HG03097 (cell line): ENCODE measurements around the gene PPIB.
"Not testable (repeated sequence)": the region's sequence is repeated elsewhere in the genome, so short reads cannot be mapped to it uniquely, and the experiment has no call there.

ENCODE experiments used
- ATAC-seq: cut with Tn5 transposase; IDR thresholded peaks from one replicate; pipeline ENCODE4 v1.9.1; 2021; ENCODE audit not compliant: unreplicated experiment, low FRiP score

PPIB gene

DNA sequence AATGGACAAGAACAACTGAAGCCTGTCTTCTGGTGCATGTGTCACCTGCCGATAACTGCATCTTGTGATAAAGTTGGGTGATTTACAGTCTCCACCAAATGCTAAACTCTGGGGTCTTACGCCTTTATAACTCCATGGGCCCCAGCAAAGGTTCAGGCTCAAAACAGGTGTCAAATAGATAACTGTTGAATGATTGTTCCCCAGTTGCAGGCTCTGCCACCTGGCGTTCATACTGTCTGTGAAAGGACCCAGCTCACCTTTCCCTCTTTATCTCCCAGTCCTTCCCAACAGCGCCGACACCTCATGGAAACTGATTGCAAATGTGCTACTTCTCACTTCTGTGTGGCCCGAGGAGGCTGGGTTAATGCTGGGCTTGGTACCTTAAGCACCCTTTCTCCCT lies 19.5 kb downstream of the PPIB start:
- no peak for ATAC-seq

DNA sequence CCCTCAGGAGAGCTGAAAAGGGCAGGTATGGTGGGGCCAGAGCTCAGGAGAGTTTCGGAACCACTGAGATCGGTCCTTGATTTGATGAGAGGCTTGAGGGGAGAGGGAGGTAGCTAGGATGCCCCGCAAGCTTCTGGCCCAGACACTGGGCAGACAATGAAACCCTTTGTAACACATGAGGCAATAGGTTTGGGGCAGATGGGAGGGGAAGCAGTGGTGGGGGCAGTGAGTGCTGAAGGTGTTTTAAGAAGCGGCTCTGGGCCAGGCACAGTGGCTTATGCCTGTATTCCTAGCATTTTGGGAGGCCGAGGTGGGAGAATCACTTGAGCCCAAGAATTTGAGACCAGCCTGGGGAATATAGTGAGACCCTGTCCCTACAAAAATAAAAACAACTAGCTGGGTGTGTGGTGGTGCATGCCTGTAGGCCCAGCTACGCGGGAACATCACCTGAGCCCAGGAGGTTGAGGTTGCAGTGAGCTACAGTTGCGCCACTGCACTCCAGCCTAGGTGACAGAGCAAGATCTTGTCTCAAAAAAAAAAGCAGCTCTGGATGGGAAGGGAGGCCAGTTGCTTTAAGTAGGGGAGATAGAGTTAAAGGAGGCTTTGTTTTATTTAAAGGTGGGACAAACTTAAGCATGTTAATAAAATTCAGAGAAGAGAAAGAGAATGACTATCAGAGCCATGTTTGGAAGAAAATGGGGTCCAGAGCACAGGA lies 20.9 kb downstream of the PPIB start:
- no peak for ATAC-seq

DNA sequence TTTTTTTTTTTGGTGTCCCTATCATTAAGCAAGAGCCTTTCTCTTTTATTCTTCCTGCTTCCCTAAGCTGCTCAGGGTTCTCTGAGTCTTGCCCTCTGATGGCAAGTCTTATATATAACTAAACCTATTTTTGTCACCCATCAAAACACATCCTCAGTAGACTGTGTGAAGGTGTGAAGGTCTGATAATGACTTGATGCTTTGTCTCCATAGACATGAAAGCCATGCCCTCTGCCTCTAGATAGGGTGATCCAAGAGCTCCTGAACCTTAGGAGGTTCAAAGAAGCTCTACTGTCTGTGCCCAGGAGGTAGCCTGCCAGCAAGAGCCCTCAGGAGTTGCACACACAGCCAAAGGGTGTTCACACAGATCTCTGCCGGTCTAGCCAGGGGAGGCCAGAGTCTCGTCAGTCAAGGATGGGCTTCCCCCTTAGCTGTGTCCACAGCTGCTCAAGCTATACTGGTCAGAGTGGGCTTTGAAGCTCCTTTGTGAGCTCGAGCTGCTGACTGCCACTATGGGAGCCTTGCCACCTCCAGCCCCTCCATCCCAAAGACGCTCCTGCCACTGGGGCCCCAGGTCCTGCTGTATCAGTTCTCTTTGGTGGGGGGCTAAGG lies 24.4 kb downstream of the PPIB start:
- no peak for ATAC-seq

DNA sequence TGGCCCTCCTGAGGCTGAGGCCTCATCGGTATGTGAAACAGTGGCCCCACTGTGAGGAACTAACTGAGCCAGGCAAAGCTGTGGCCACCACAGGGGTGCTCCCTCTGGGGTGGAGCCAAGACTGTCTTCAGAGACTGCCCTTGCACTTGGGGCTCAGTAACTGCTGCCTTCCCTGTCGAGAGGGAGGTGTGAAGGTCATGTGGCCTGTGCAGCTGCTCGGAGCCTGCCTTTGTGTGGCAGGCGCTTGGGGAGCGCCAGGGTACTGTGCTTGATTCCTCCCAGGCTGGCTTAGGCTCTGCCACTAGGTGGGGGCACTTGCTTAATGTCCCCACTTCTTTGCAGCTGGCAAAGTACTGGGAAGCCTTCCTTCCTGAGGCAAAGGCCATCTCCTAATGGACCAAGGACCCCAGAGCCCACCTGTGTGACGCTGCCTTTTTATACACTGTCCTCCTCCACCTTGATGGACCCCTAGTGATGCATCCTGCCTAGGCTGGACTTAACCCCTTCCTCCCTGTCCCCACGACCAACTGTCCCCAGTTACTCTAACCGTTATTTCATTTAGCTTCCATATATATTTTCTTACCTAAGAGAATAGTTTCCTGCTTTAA lies 25.5 kb downstream of the PPIB start:
- no peak for ATAC-seq

DNA sequence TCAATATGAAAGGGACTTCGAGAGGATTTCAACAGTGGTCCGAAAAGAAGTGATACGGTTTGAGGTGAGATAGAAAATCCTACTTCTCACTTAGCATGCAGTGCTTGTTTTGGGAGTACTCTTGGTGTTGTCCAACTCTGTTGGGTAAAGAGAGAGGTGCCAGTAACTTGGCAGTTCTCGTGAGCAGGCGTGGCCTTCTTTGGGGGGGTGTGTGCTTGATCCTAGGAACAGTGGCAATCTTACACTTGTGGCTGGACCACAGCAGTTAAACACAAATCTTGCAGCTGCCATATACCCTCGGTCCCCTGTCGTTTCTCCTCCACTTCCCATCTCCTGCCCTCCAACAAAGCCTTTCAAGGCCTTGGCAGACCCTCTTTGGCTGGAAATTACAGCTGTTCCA lies 26.5 kb downstream of the PPIB start:
- no peak for ATAC-seq

DNA sequence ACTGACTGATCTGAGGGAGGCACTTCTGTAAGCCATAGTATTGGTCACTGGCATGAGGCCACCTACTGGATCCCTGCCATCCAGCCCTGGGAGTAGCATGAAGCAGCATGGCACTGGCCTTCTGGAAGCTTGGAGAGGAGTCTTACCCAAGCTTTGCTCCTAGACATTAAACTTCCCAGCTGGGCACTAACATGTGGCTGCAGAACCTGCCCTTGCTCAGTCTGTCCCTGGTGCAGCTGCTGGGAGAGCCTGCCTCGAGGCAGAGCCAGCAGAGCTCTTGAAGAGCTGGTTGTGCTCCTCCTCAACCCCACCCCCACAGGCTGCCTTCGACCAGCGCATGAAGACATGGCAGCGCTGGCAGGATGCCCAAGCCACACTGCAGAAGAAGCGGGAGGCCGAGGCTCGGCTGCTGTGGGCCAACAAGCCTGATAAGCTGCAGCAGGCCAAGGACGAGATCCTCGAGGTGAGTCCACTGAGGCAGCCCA lies 28.4 kb downstream of the PPIB start:
- no peak for ATAC-seq

DNA sequence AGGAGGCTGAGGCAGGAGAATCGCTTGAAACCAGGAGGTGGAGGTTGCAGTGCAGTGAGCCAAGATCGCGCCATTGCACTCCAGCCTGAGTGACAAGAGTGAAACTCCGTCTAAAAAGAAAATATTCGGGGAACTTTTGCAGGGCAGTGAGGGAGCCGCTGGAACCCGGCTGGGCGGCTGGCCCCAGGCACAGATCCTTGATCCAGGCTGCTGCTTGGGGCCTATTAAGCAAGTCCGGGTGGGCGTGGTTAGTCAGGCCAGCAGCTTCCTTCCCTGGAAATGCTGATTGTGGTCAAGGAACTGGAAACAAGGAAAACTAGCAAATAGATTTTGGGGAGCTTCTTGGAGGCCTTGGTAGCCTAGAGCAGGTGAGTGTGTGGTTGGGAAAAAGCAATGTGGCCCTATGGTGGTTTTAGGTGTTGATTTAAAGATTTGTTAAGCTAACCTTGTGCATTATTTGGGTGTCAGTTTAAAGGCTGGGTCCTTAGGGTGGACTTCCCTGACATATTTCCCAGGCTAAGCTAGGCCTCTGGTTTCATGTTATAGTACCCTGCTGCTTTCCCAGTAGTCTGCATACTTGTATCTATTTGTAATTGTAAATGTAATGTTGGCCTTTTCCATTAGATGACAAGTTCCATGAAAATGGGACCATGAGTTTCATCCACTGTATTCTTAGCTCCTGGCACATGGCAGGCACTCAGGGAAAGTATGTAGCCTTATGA lies 29.0 kb downstream of the PPIB start:
- no peak for ATAC-seq

DNA sequence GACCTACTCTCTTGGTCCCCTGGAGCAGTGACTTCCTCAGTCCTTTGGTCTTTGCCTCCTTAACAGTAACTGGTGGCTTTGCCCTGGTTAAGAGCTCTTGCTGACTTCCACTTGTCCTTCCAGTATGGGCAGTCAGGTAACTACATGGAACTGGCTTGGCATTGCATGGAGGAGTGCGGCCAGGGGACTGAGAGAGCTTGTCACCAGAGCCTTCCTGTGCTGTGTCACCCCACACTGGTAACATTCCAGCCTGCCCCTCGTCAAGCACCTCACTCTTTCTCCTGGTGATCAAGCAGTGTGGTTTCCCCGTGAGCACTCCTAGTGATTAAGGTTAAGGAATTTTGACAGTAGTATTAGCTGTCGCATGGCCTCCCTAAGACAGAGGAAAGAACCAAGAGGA lies 30.6 kb downstream of the PPIB start:
- ATAC-seq: no peak

DNA sequence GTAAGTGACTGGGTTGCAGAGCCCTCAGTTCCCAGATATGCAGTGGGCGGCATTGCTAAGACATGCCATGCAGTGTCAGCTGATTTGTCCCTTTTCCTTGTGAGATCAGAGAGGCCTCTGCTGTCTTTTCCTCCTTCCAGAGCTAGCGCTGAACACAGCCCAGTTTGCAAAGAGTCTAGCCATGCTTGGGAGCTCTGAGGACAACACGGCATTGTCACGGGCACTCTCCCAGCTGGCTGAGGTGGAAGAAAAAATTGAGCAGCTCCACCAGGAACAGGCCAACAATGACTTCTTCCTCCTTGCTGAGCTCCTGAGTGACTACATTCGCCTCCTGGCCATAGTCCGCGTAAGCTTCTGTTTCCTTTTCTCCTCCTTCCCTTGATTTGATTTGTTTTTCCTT lies 31.3 kb downstream of the PPIB start:
- ATAC-seq: no peak

DNA sequence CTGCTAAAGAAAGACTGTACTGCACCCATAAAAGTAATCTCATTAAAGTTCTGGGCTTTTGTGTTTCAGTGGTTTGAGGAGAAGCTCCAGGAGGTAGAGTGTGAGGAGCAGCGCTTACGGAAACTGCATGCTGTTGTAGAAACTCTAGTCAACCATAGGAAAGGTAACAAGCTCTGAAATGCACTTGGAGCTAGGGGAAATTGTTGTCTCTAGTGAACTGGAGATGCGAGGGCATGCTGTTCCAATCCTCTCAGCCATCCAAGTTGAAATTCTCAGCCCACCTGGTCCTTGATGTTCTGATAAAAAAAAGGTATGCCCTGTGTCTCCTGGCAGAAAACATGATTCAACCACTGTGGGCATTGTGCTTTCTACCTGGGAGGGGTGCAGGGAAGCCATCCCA lies 32.7 kb downstream of the PPIB start:
- ATAC-seq: no peak

DNA sequence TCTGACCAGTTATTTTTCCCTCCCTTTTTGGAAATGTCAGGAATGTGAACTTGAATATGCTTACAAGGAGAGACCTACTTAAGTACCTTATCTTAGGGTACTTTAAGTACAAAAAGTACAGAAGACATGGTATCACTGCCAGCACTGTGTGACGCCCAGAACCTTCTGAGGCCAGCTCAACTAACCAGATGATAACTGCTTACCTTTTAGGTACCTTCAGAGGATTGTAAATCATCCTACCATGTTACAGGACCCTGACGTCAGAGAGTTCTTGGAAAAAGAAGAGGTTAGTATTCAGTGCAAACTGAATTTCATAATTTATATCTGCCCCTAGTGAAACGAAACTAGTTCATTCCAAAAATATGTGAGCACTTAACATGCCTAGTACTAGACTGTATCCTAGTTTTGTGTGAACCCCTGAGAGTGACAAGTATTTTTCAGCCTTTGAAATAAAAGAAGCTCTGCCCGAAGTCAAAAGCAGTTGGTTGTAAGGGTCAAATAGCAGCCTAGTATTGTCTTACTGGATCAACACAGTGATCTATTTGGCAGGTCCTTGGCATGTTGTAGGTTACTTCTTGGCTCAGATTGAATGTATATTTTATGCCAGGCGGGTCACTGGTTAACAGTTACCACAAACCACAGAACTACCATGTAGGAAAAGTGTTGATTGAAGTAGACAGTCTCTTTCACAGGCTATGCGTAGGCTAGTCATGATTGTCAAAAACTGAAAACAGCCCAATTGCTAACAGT lies 35.1 kb downstream of the PPIB start:
- no peak for ATAC-seq

DNA sequence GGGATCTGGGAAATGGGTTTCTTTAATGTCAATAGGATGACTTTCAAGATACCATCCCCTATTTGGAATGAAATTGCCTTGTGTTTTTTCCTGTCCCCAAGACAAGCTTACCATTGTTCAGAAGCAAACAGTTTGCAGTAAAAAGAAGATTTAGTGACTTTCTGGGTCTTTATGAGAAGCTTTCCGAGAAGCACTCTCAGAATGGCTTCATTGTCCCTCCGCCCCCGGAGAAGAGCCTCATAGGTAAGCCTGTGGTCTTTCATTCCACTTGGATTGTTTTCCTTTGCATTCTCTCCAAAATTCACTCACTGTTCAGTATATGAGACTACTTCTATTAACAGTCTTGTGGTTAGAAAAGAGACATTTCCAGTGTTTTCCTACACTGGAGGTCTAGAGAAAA lies 36.8 kb downstream of the PPIB start:
- ATAC-seq: no peak

DNA sequence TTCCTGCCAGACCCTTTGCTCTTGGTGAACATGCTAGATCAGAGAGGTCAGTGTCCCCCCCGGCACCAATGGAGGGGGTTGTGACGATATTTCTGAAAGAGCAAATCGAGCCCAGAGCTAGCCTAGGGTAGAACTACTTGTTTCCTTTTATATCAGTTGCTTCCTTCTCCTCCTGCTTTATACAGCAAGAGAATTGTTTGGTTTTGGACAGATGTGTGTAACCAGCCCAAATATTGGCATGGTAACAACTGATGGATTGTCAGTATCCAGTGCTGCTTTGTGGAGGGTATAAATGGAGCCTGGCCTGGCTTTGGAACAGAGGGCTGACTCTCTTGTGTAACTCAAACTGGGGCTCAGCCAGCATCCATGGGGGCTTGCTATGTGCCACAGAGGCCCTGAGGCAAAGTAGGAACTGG lies 39.9 kb downstream of the PPIB start:
- no peak for ATAC-seq

DNA sequence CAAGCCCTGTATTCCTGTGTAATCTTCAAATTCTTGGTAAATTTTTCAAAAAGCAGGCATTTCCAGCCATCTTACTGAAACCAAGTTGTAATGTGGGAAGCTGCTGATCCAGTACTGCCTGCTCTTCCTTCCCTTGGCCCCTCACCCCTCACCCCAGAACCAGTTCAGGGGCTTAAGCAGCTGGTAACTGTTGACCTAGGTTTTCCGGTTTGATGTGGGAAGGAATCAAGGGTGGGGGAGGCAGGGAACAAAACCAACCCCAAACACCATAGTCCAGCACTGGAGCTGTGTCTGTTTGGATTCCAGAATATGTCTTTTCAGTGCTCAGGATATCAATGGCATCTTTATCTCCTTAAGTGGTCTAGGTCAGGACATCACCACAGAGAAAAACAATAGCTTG lies 40.4 kb downstream of the PPIB start:
- no peak for ATAC-seq

DNA sequence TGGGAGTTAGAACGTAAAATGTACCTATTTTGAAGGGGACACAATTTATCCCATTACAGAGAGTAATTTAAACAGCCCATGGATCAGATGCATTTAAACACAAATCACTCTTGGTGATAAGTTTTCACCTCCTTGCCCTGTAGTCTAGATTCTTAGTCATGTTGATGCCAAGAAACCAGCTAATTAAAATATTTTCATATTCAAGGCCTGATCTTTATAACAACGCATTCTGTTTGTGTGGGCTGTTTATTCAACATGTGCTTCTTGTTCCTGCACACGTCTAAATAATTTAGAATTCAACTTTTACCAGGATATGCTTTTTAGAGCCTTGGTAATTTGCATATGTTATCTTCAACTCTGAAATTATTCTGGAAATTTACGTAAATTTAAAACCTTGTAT lies 41.2 kb downstream of the PPIB start:
- ATAC-seq: no peak

DNA sequence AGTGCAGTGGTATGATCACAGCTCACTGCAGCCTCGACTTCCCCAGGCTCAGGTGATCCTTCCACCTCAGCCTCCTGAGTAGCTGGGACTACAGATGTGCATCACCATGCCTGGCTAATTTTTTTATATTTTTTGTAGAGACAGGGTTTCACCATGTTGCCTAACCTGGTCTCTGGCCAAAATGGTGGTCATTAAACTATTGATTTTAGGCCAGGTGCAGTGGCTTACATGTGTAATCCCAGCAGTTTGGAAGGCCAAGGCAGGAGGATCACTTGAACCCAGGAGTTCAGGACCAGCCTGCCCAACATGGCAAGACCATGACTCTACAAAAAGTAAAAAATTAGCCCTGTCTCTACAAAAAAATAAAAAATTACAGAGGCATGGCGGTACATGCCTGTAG lies 42.5 kb downstream of the PPIB start:
- not testable (repeated sequence) for ATAC-seq

DNA sequence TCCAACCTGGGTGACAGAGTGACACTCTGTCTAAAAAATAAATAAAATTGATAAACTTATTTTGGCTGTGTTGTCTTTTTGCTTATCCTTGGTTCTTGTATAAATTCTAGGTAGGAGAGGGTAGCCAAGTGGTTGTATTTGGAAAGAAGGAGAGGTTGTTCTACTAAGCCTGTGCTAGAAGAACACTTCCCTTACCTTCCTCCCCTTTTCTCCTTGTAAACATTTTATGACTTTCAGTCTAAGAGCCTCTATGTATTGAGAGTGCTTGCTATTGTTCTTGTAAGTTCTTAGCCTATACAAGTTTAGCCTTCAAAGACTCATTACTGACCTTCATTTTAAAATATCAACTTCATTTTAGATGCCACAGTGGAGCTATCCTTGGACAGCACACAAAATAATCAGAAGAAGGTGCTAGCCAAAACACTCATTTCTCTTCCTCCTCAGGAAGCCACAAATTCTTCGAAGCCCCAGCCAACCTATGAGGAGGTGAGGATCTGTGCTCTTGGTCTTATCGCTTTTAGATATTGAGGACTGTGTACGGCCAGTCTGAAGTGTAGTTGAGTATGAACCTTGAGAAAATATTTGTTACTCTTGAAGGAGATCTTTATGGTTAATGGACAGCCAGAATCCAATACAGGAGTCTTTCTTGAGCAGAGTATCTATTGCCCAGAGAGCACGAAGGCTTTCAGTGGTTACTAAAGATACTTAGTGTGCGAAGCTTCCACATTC lies 44.9 kb downstream of the PPIB start:
- ATAC-seq: no peak

DNA sequence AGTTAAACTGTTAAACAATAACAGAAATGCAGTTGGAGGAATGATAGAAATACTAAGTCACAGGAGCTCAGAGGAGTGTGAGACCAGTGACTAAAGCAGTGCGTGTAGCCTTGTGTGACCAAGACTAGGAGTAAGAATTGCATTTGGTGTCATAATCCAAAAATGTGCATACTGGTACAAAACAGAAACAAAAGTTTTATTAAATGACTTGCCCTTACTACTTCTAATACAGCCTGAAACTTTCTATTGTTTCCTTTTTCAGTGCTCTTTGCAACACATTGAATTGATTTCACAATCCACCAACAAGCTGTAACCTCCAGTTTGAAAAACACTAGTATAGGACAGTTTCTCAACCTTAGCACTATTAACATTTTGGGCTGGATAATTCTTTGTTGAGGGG lies 49.9 kb downstream of the PPIB start:
- ATAC-seq: no peak

DNA sequence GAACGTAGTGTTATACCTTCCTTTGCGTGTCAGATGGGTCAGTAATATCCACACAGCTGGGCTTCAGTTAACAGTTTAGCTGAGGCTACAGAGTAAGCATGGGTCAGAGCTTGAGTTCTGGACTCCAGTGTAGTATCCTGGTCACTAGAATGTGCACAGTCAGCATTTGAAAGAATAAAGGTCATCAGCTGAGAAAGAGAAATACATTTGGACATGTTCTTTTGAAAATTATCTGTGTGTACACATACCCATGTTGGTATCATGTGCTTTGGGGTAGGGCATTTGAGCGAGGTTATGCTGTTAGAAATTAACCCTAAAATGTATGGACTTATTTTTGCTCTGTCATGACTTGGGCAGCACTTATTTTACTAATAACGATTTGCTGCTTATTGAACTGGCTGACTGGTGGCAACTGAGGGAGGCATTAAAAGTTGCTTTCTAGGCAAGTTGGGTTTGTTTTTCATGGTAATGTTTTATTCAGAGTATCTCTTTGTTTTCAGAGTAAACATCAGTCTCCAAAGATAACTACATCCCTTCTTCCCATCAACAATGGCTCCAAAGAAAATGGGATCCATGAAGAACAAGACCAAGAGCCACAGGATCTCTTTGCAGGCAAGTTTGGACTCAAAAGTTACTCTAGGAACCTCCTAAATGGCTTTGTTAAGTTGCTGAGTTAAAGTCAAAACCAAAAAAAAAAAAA lies 50.6 kb downstream of the PPIB start:
- ATAC-seq: no peak

DNA sequence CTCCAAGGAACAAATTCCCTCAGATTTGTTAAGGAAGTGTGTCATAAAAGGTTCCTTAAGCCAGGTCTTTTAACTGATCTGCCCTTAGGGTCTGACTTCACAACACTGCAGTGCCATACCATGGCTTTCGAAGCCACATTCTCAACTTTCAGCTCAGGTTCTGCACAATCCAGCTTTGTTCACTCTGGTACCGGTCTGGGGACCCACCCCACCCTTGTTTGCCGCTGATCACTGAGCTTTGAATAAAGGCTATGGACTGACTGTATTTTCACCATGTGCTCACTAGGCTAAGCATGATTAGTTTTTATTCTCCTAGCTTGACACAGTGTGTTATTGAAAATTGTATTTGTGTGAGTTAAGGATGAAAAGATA lies 51.2 kb downstream of the PPIB start:
- ATAC-seq: no peak
